H1 (cell line): ENCODE results near the gene SNX25. TPM values are rescaled to one million over a fixed set of nuclear protein-coding genes. Genes with fewer than 3 reads are reported as not detected.

ENCODE experiments used
- RAD21 ChIP-seq, 2 experiments: IDR thresholded peaks in 1 of 2; conservative IDR thresholded peaks in 1 of 2; 2 replicates each; pipeline ENCODE4 v1.6.1; 2011; ENCODE audit warnings: low read depth in 2 of 2, low read length in 2 of 2, improper control_type of control experiment in 1 of 2, inconsistent platforms in 1 of 2, mild to moderate bottlenecking in 1 of 2, moderate library complexity in 1 of 2
- SAP30 ChIP-seq: fragments of 300-600 bp; sonication (generic); IDR thresholded peaks from 2 replicates; pipeline ENCODE4 v1.7.1; 2012; ENCODE audit warnings: low read length, moderate library complexity, mild to moderate bottlenecking, inconsistent platforms; ENCODE audit not compliant: insufficient read depth, insufficient replicate concordance
- polyA plus RNA-seq, 7 experiments: library from polyadenylated mRNA; depleted of rRNA in 3 of 7; stranded (reverse) in 5 of 7; unstranded in 2 of 7; fragments of >200 nt in 5 of 7; fragments of 200-250 nt in 2 of 7; gene quantifications; 1 replicate in 5 of 7; 2 replicates in 1 of 7; 4 replicates in 1 of 7; pipeline versions ENCODE4 v1.2.1 to v1.2.3, GENCODE V29; 2011 to 2013; ENCODE audit warnings: missing spikeins in 2 of 7, mixed read lengths in 2 of 7
- total RNA-seq: library from RNA; stranded (reverse); fragmentation: NEBNext Ultra II Directional; extraction: Animal tissue kit (Norgen Biotek cat#: 25700); gene quantifications from 2 replicates; pipeline ENCODE4 v1.2.1, GENCODE V29; 2021

Gene SNX25
- total and polyA plus RNA-seq, 2 of the 8 experiments (the other 6 are each of a cell fraction or from before 2014, with no cell fraction given), result 5.4 to 19.9 TPM

GRCh38 chr4:185358514-185358913 is 149.1 kb downstream of the SNX25 start (continued):
- no peak for TF ChIP-seq SAP30
- TF ChIP-seq RAD21 (IDR thresholded peaks at IDR 0.05 in 1 of 2, conservative IDR thresholded peaks at IDR 0.05 in 1 of 2; ENCODE audit: low read depth in 2 of 2, low read length in 2 of 2), result no peak
